K562 (cell line): Measurements from ENCODE around the gene CD52. TPM values are rescaled to one million over a fixed set of nuclear protein-coding genes. Genes with fewer than 3 reads are reported as not detected.

ENCODE experiments used
- GATAD2A ChIP-seq: fragments of 450-650 bp; IDR thresholded peaks from 2 replicates; pipeline ENCODE4 v1.6.1; 2017
- JUN ChIP-seq, 2 experiments: sonication (generic) in 1 of 2; formaldehyde crosslinking in 1 of 2; IDR thresholded peaks; 2 replicates each; pipeline versions ENCODE4 v1.6.1 to v1.8.0; 2012 to 2022; ENCODE audit warnings: borderline replicate concordance in 2 of 2, mild to moderate bottlenecking in 2 of 2, improper control_type of control experiment in 1 of 2, low read depth in 1 of 2, low read length in 1 of 2, missing genetic modification reagents in 1 of 2
- KLF13 ChIP-seq: fragments of 450-650 bp; IDR thresholded peaks from 2 replicates; pipeline ENCODE4 v1.6.1; 2016; ENCODE audit warnings: missing genetic modification characterization, low read depth, mild to moderate bottlenecking, missing compliant biosample characterization, moderate library complexity, borderline replicate concordance
- LEF1 ChIP-seq: fragments of 450-650 bp; IDR thresholded peaks from 2 replicates; pipeline ENCODE4 v1.6.1; 2016; ENCODE audit warnings: mild to moderate bottlenecking
- MLLT1 ChIP-seq, 2 experiments: fragments of 450-650 bp; IDR thresholded peaks; 2 replicates each; pipeline ENCODE4 v1.6.1; 2016
- PHB2 ChIP-seq: fragments of 450-650 bp; IDR thresholded peaks from 2 replicates; pipeline ENCODE4 v1.6.1; 2017; ENCODE audit warnings: low read depth
- SIX5 ChIP-seq, 2 experiments: IDR thresholded peaks; 2 replicates each; pipeline ENCODE4 v1.6.1; 2011; ENCODE audit warnings: low read length in 2 of 2, borderline replicate concordance in 1 of 2, low read depth in 1 of 2, mild to moderate bottlenecking in 1 of 2, moderate library complexity in 1 of 2; ENCODE audit not compliant: insufficient read depth in 1 of 2
- TAF15 ChIP-seq: fragments of 200-400 bp; formaldehyde crosslinking; IDR thresholded peaks from 2 replicates; pipeline ENCODE4 v1.6.1; 2017; ENCODE audit warnings: mild to moderate bottlenecking, low read depth, low read length, moderate library complexity
- XRCC5 ChIP-seq: fragments of 200-400 bp; formaldehyde crosslinking; IDR thresholded peaks from 2 replicates; pipeline ENCODE4 v1.6.1; 2017; ENCODE audit warnings: low read depth, mild to moderate bottlenecking, low read length
- ZNF436 ChIP-seq: fragments of 250-450, 450-650 bp; sonication (Bioruptor Pico); formaldehyde crosslinking; IDR thresholded peaks from 2 replicates; pipeline ENCODE4 v1.7.0; 2020; ENCODE audit warnings: mild to moderate bottlenecking
- ZNF589 ChIP-seq: fragments of 200-800 bp; sonication (Bioruptor generic); IDR thresholded peaks from 2 replicates; pipeline ENCODE4 v1.6.1; 2016; ENCODE audit warnings: low read depth, missing genetic modification characterization, missing compliant biosample characterization
- ZNF655 ChIP-seq: fragments of 250-450 bp; sonication (Bioruptor Pico); IDR thresholded peaks from 2 replicates; pipeline ENCODE4 v1.5.0; 2021
- ZNF77 ChIP-seq: fragments of 250-450 bp; sonication (Bioruptor Pico); IDR thresholded peaks from 2 replicates; pipeline ENCODE4 v1.5.0; 2020
- polyA plus RNA-seq, 8 experiments: library from polyadenylated mRNA; depleted of rRNA in 4 of 8; stranded (reverse) in 5 of 8; unstranded in 3 of 8; fragments of >200 nt; fragmentation: Nextera tagmentation in 2 of 8; fragmentation: Illumina TruSeq in 1 of 8; extraction: Ambion mirVana in 2 of 8; extraction: Trizol in 1 of 8; gene quantifications; 2 replicates each; pipeline versions ENCODE4 v1.2.1 to v1.2.3, GENCODE V29; 2011 to 2014; ENCODE audit warnings: inconsistent platforms in 1 of 8, missing spikeins in 1 of 8
- total RNA-seq, 7 experiments: library from RNA; depleted of rRNA in 6 of 7; stranded (reverse); fragments of >200 nt in 6 of 7; fragmentation: Illumina TruSeq in 2 of 7; extraction: Trizol in 2 of 7; gene quantifications; 2 replicates each; pipeline versions ENCODE4 v1.2.1 to v1.2.3, GENCODE V29; 2011 to 2021; ENCODE audit warnings: low replicate concordance in 1 of 7

Gene CD52
- total and polyA plus RNA-seq, 9 of the 15 experiments (the other 6 are each of a cell fraction or from before 2014, with no cell fraction given): 34.9 to 488 (median 173) TPM

DNA sequence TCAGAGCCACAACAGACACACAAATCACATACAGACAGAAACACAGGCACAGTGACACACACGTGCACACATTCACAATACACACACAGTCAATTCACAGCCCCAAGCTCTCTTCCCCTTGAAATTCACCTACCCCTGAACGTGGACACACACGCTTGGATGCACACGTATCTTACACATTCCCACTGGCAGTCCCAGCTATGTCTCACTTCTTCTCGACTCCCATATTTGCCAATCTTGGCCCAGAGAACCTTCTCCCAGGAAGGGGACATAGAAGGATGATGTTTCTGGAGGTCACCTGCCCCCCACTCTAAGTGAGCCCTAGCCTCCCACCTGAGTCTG, 34.6 kb downstream of the CD52 start (continued):
- TF ChIP-seq MLLT1 (IDR thresholded peaks at IDR 0.05) (peak; percentile 47 to 63; a peak in 2 of 4 replicates), ZNF436 (no peak), GATAD2A (0 out of 2 replicates have a peak, but pooled peaks have one; percentile 5), ZNF655 (CRISPR knock-in tag) (no peak), LEF1 (no peak), ZNF77 (no peak), XRCC5 (no peak), KLF13 (tag) (no peak), PHB2 (peak; percentile 34; the same call in 1 of the 2 replicates), TAF15 (no peak), SIX5 (IDR thresholded peaks at IDR 0.05; ENCODE audit: borderline replicate concordance in 1 of 2, insufficient read depth in 1 of 2, low read depth in 1 of 2, low read length in 2 of 2) (no peak), ZNF589 (CRISPR knock-in tag) (no peak), JUN (IDR thresholded peaks at IDR 0.05; ENCODE audit: borderline replicate concordance, low read depth, low read length) (no peak), JUN (CRISPR knock-in tag; IDR thresholded peaks at IDR 0.05; ENCODE audit: borderline replicate concordance) (no peak)
